Adipocyte (in vitro differentiated cells): ENCODE measurements around the gene METTL8.

Experiments used
- DNase-seq: peaks from one replicate; pipeline ENCODE4 v3.0.0-alpha.2; 2015; ENCODE audit warnings: low read depth
- H3K27me3 ChIP-seq: replicated peaks from 2 replicates; pipeline ENCODE4 v1.7.0; 2013; ENCODE audit warnings: mild to moderate bottlenecking, low read length, moderate library complexity; ENCODE audit not compliant: control insufficient read depth, insufficient read depth
- H3K36me3 ChIP-seq: 2 replicates; pipeline ENCODE4 v1.7.0; 2013; ENCODE audit warnings: low read length, mild to moderate bottlenecking, moderate library complexity; ENCODE audit not compliant: control insufficient read depth, insufficient read depth, severe bottlenecking
- H3K4me1 ChIP-seq: 2 replicates; pipeline ENCODE4 v1.7.0; 2013; ENCODE audit warnings: mild to moderate bottlenecking, low read length, moderate library complexity; ENCODE audit not compliant: control insufficient read depth, insufficient read depth
- H3K4me3 ChIP-seq: 2 replicates; pipeline ENCODE4 v1.7.0; 2013; ENCODE audit warnings: mild to moderate bottlenecking, low read length, moderate library complexity
- H3K9ac ChIP-seq: 2 replicates; pipeline ENCODE4 v1.7.0; 2013; ENCODE audit warnings: mild to moderate bottlenecking, low read length, moderate library complexity
- H3K9me3 ChIP-seq: 2 replicates; pipeline ENCODE4 v1.7.0; 2013; ENCODE audit warnings: mild to moderate bottlenecking, low read length, moderate library complexity; ENCODE audit not compliant: control insufficient read depth

METTL8 gene

GRCh38 chr2:171452773-171453172 is 19.0 kb upstream of the METTL8 start:
- no peak for DNase-seq
- H3K4me3 ChIP-seq, result no peak overlapping the region
- H3K4me1 ChIP-seq, result no peaks in the 10 kb centered on the region
- H3K36me3 ChIP-seq, result peaks cover 78% of the 10 kb centered on the region
- no peaks in the 10 kb centered on the region for H3K9me3 ChIP-seq
- no peak overlapping the region for H3K9ac ChIP-seq
- H3K27me3 ChIP-seq, result no peaks in the 10 kb centered on the region

- DNase-seq, result no peak
- Histone ChIP-seq H3K4me1 (no peaks in the 10 kb centered on the region), H3K9ac (no peak overlapping the region), H3K36me3 (peaks cover 72% of the 10 kb centered on the region), H3K9me3 (no peaks in the 10 kb centered on the region), H3K4me3 (no peak overlapping the region), H3K27me3 (no peaks in the 10 kb centered on the region)
Observed at GRCh38 chr2:171451074-171451473, 17.3 kb upstream of the METTL8 start.

GRCh38 chr2:171447675-171448074 is 13.9 kb upstream of the METTL8 start:
- H3K27me3 ChIP-seq, result no peaks in the 10 kb centered on the region
- no peaks in the 10 kb centered on the region for H3K4me1 ChIP-seq
- H3K9me3 ChIP-seq, result no peaks in the 10 kb centered on the region
- peaks cover 82% of the 10 kb centered on the region for H3K36me3 ChIP-seq
- H3K4me3 ChIP-seq, result no peak overlapping the region
- DNase-seq, result no peak
- no peak overlapping the region for H3K9ac ChIP-seq

- Histone ChIP-seq H3K27me3 (no peaks in the 10 kb centered on the region), H3K4me1 (no peaks in the 10 kb centered on the region), H3K4me3 (no peak overlapping the region), H3K9ac (no peak overlapping the region), H3K9me3 (no peaks in the 10 kb centered on the region), H3K36me3 (peaks cover 84% of the 10 kb centered on the region)
- no peak for DNase-seq
Observed at GRCh38 chr2:171441470-171441869, 7.7 kb upstream of the METTL8 start.

- Histone ChIP-seq H3K4me1 (peaks cover 17% of the 10 kb centered on the region), H3K27me3 (no peaks in the 10 kb centered on the region), H3K36me3 (peaks cover 50% of the 10 kb centered on the region), H3K9ac (no peak overlapping the region), H3K4me3 (peak overlapping the region; percentile 93), H3K9me3 (peaks cover 8% of the 10 kb centered on the region)
- DNase-seq, result peak; percentile 36
Observed at GRCh38 chr2:171436307-171436706, 2.5 kb upstream of the METTL8 start.

GRCh38 chr2:171434013-171434989 is 511 bp upstream of the METTL8 start, which contains the start of gene DCAF17:
Gene DCAF17 (plus strand): TSS chr2:171434226. CDS start chr2:171434578, 352 bp downstream.
- peak within 1 kb of the TSS; percentile 98 for H3K9ac ChIP-seq
- H3K36me3 ChIP-seq, result peaks cover 30% of the 10 kb centered on the region
- H3K4me3 ChIP-seq, result peak within 1 kb of the TSS; percentile 93
- DNase-seq, result peak; percentile 98
- no peaks in the 10 kb centered on the region for H3K27me3 ChIP-seq
- H3K4me1 ChIP-seq, result peaks cover 17% of the 10 kb centered on the region
- peaks cover 8% of the 10 kb centered on the region for H3K9me3 ChIP-seq

GRCh38 chr2:171432969-171433762 is 624 bp downstream of the METTL8 start:
- Histone ChIP-seq H3K9me3 (peaks cover 8% of the 10 kb centered on the region), H3K4me3 (peak overlapping the region; percentile 93), H3K36me3 (peaks cover 21% of the 10 kb centered on the region), H3K9ac (peak overlapping the region; percentile 98), H3K27me3 (no peaks in the 10 kb centered on the region), H3K4me1 (peaks cover 17% of the 10 kb centered on the region)
- peak; percentile 56 for DNase-seq

GRCh38 chr2:171432206-171432968 is 1.4 kb downstream of the METTL8 start:
- Histone ChIP-seq H3K36me3 (peaks cover 13% of the 10 kb centered on the region), H3K9me3 (peaks cover 8% of the 10 kb centered on the region), H3K27me3 (no peaks in the 10 kb centered on the region), H3K4me1 (peaks cover 17% of the 10 kb centered on the region), H3K9ac (peak overlapping the region; percentile 98), H3K4me3 (peak overlapping the region; percentile 93)
- DNase-seq, result no peak

GRCh38 chr2:171431677-171432167 is 2.1 kb downstream of the METTL8 start:
- no peak overlapping the region for H3K9ac ChIP-seq
- H3K9me3 ChIP-seq, result peaks cover 8% of the 10 kb centered on the region
- no peak overlapping the region for H3K4me3 ChIP-seq
- DNase-seq, result no peak
- H3K4me1 ChIP-seq, result peaks cover 17% of the 10 kb centered on the region
- H3K27me3 ChIP-seq, result no peaks in the 10 kb centered on the region
- peaks cover 7% of the 10 kb centered on the region for H3K36me3 ChIP-seq

- Histone ChIP-seq H3K4me1 (peaks cover 17% of the 10 kb centered on the region), H3K9ac (no peak overlapping the region), H3K27me3 (no peaks in the 10 kb centered on the region), H3K36me3 (peaks cover under 1% of the 10 kb centered on the region), H3K4me3 (no peak overlapping the region), H3K9me3 (peaks cover 3% of the 10 kb centered on the region)
- DNase-seq, result no peak
Observed at GRCh38 chr2:171430516-171431410, 3.0 kb downstream of the METTL8 start.
